Activated CD4-positive, alpha-beta T cell treated with anti-CD3 and anti-CD28 coated beads, Interleukin-2, amount 50 U/mL, for 24 hours (primary cell): ENCODE results near the gene VPS11.
"Not testable (repeated sequence)": the region's sequence is repeated elsewhere in the genome, so short reads cannot be mapped to it uniquely, and the experiment has no call there.

Source experiments
- DNase-seq, 2 donors: peaks; one replicate each; pipeline ENCODE4 v3.0.0-alpha.2; 2020; ENCODE audit warnings: low read depth in 1 of 2, low spot score in 1 of 2

Gene VPS11

DNA sequence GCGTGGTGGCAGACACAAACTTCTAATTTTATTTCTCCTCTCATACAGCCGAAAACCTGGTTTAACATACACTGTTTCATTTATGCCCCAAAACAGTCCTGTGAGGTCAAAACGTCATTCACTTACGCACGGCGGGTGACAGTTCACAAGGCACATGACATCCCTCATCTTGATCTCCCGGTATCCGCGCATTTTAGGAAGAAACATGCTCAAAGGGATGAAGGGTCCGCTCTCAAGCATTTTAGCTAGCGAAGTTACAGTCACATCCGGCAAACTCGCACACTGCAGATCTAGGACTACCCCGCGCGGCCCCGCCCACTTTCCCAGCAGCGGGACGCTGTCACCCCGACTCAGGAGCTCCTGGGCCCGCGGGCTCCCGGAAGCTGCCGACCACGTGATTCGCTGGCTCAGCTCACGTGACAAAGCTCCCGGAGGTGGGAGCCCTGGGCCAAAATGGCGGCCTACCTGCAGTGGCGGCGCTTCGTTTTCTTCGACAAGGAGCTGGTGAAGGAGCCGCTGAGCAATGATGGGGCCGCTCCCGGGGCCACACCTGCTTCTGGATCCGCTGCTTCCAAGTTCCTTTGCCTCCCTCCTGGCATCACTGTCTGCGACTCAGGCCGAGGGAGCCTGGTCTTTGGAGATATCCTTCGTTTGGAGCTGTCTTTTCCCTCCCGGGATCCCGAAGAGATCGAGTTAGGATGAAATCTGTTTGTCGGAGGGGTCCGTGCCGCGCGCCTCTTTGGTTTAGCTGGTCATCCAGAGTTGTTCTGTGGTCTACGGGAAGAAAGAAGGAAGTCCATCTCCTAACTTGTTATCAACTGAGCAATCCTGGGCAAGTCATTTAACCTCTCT is at the start of gene VPS11:
Gene VPS11 (plus strand): TSS at position 448 of the 852 bp plus-strand sequence. CDS start 6 bp downstream, at position 454.
- peak; percentile 91 to 97 for DNase-seq

DNA sequence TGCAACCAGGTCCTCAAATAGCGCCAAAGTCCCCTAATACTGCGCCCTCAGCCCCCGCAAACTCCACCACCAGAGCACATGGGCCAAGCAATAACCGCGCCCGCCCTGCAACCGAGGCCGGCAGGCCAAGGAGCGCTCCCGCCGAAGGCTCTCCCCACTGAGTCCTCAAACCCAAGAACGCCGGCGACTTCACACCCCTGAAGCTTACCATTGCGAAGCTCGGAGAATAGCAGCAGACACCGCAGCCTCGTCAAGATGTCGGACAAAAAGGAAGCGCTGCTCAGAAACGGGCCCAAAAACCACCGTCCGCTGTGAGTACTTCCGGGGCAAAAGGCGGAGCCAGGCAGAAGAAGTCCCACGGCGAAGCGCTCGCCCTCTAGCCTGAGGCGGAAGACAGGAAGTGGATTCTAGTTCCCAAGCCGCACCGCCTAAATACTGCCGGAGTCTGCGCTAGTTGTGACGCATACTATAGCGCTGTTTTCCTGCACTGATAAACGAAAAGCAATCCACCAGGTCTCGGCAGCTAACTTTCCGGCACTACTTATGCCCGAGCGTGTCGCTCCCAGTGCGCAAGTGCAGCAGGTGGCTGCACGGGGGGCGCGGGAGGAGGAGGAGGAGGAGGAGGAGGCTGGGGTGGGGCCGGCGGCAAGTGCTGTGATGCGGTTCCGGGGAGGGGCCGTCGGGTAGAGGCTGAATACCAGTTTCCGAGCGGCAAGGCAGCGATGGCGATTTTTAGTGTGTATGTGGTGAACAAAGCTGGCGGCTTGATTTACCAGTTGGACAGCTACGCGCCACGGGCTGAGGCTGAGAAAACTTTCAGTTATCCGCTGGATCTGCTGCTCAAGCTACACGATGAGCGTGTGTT is 49.3 kb upstream of the VPS11 start, which contains the start of the genes RPS25 and TRAPPC4:
Gene RPS25 (minus strand): TSS at position 270 of the 865 bp plus-strand sequence. CDS start 59 bp downstream, at position 211.
Gene TRAPPC4 (plus strand): TSS at position 693 of the 865 bp plus-strand sequence. CDS start 30 bp downstream, at position 723.
- peak; percentile 87 to 93 for DNase-seq

DNA sequence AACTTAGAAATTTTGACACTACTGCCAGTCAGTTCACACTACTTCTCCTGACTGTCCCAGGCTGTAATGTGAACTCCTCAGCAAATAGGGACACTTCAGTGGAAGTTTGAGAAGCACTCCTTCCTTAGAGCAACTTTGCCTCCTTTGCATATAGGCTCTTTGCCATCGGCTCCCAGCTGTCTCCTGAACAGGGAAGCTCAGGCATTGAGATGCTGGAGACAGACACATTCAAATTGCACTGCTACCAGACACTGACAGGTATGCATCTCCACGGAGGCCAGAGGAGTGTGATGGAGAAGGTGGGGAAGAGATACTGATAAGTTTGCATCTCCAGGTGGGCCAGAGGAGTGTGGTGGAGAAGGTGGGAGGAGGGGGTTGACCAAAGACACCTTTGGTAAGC is 47.6 kb upstream of the VPS11 start:
- DNase-seq = no peak

DNA sequence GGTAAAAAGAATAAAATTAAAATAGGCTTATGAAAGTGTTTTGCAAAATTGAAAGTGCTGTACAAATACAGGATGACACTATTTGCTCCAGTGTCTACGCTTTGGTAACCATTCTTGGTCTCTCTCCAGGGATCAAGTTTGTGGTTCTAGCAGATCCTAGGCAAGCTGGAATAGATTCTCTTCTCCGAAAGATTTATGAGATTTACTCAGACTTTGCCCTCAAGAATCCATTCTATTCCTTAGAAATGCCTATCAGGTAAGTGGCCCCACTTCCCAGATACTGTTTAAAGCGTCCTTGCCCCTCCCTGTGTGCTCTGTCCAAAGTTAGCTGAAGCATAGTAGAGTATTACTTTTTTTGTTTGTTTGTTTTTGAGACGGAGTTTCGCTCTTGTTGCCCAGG is 46.0 kb upstream of the VPS11 start:
- DNase-seq = no peak

DNA sequence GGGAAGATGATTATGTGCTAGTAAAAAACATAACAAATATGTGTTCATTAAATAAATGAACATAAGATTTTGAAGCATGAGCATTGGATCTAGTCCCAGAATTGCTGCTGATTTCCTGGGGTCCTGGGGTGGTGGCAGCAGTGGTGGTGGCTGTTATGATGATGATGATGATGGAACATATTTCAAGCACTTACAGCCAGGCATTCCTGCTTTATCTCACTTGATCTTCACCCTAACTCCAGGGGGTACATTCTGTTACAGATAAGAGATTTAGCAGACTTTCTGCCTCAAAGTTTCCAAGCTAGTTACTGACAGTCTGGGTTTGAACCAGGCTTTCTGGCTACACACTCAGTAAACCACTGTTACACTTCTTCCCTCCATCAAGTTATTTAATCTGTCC is 43.9 kb upstream of the VPS11 start:
- no peak for DNase-seq

DNA sequence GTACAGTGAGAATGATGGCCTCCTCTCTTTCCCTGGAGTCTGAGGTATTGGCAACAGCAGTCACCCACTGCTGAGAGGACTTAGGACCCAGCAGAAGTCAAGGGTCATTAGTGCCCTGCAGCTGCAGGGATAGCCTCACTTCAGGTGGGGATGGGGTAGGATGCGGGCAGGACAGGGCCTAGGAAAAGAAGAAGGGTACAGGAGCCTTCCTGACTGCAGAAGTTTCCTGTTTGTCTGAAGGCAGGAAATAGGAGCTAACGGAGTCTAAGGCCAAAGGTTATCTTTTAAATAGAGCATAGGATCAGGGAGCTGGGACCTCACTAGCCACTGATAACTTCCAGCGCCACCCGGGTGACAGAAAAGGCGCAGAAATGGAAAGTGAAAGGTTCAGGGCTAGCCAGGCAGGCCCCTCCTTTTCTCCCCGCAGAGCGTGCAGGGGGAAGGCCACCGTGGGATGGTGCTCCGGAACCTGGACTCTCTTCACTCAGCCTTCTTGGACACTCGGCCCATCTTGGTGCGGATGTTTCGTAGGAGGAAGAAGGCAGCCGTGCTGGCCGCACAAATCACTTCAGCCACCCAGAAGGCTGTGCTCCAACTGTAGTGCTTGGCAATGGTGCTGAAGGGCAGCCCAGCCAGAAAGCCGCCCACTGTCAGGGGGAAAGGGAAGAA is 43.1 kb upstream of the VPS11 start:
- DNase-seq = no peak

DNA sequence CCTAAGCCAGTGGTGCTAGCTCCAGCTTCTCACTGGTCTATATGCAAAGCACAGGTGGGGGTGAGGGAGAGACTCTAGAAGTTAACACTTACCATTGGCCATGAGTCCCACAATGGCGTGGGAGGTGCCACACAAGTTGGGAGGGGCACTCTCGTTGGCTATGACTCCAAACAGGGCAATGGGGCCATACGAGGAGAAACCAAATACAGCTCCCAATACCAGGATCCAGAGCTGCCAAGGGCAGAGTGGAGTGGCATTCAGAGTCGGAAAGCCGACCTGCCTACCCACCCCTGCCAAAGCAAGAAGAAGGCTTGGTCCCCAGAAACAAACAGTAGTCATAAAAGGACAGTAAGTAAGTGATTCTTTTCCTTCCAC is 42.5 kb upstream of the VPS11 start:
- DNase-seq = no peak

DNA sequence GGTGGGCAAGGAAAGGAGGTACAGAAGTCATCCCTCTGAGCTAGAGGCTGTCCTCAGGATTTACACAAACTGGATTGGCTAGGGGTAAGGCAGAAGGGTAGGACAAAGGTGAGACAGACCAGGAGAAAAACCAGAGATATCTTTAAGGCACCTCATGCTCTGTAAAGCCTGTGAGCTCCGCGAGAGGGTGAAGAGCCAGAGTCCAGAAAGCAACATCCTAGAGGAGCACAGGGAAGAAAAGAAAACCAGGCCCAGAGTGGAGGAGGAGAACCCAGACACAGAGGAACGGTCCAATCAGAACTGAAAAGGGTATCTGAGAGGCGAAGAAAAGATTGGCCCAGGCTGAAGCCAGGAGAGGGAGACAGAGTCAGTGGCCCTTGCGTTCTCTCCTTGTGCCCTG is 42.1 kb upstream of the VPS11 start:
- DNase-seq = no peak

DNA sequence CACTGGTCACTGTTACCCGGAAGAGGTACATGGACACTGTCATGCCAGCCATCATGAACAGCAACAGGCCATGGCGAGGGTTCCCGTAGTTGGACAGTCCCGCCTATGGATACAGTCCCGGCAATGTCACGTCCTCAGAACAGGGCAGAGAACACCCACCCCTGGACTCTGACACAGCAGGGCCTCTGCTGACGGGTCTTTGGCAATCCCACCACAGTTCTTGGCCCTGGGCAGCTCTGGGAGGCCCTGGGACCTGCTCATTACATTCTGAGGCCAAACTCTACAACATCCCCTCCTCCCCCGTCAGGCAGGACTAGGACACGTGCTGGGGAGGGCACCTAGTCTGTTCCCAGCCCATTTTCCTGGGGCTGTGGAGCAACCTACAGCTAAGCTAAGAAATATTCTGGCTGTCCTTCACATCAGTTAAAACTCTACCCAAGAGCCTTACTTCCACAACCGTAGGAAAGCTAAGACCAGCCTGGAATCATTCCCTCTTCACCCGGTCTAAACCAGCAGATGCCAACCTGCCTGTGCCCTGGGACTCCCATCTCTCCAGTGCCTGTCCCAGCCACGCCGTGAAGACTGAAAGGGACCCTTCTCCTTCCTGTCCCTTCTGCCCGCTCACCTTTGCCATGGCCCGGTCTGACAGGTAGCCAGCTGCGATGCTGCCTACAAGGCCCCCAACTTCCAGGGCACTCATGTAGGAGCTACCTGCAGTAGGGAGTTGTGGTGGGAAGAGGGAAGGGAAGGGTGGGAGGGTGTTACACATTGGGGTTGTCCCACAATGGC is 41.4 kb upstream of the VPS11 start:
- DNase-seq = no peak

DNA sequence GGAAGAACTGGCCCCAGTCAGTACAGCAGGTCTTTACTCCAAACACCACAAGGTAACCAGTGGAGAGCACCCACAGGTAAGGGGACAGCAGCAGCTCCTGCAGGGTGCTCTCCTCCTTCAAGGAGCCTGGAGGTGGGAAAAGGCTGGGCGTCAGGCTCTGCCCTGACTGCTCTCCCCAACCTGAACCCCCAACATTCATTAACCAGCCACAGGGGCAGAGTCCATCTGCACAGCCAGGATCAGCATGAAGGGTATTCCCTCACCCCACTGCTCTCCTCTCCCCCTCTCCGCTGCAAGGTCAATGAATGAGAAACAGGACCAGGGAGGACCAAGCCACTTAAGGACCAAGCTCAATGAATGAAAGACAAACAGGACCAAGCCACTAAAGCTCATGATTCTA is 40.6 kb upstream of the VPS11 start:
- DNase-seq = no peak

DNA sequence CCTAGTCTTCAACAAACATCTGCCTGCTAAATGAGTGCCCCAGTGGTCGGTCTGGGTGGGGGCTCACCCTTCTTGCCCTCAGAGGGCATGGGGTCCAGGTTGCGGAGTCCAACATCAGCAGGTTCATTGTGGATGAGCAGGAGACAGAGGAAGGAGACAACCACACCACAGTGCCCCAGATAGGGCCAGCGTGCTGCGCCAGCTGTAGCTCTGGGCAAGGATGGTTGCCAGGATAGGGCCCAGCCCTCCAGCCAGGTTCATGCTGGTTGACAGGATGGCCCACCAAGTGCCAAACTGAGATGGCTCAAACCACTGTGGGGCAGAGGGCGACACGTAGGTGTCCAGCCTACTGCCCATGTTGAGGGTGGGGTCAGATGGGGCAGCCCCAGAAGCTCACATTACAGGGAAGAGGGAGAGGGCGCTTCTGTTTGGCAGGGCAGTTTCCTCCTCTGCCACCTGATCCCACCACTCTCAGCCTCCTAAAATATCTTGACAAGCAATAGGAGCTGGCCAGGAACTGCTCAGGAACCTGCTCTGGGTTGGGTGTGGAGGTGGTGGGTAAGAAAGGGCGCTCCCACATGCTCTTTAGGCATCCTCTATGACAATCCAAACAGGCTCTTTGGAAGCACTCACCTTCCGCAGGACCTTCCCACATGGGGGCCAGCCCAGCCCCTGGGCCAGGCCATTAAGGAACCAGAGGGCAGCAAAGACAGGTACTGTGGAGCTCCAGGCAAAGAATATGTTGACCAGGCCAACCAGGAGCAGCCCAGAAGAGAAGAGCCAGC is 39.9 kb upstream of the VPS11 start:
- DNase-seq = no peak

DNA sequence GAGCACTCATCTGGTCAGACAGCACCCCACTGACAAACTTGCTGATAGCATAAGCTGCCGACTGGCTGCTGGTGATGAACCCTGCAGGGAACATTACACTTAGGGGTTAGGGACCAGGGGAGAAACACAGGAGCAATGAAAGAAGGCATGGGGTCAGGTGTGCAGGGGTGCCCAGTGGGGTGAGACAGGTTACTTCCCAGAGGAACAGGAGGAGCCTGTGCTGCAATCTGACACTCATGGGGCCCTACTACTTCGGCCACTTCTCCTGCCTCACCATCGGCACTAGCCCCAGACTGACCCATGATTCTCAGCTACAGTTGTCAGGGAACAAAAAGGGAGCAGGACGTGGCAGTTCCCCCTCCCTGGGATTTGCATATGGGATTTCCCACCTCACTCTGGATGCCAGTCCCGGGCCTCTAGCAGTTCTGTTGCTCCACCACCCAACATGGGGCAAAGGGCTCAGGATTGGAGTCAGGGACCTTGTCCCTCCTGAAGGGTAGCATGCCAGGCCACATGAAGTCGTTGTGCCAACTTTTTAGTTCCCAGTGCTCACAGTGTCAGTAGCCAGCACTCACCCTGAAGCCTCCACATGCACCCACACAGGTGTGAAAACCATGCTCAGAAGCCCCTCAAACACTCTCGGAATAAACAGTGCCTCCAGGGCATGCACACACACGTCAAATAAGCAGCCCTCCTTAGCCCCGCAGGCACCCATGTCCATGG is 39.1 kb upstream of the VPS11 start:
- DNase-seq = no peak

DNA sequence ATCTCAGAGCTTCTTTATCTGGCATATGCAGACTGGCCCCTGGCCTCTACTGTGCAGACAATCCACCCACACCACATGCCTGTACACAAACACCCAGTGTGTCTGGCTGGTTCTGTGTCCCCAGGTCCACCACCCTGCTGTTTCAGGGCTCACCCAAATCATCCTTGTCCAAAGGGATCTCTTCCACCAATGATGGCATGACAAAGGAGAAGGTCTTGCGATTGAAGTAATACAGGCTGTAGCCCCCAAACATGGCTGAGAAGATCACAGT is 38.6 kb upstream of the VPS11 start:
- DNase-seq = no peak

DNA sequence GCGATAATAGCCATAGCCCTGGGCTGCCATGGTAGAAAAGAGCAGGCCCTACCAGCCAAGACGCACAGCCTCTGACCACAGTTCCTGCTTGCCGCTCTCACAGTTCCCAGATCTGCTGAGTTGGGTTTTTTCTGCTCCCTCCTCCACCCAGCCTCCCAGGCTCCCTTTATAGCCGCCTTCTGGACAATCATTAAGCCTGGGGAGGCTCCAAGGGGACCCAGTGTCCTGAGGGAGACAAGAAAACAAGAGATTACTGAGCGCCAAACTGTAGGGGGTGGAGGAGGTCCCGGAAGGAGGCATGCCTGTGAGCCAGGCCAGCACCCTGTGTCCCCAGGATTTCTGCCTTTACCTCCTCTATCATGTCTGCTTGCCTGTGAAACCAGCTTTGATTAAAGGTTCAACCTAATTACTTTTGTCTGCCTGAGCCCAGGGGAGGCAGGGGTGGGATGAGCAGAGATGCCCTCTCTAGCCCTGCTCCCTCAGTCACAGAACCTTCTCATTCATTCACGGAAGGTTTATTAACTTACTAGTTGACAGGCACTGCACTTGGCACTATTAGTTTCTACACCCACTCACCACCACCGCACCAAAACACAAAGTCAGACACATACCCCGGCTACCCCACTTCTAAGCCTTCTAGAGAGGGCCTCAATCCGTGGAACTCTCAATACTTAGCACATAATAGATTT is 38.1 kb upstream of the VPS11 start:
- DNase-seq = peak in 1 of 2 donors; percentile 43

DNA sequence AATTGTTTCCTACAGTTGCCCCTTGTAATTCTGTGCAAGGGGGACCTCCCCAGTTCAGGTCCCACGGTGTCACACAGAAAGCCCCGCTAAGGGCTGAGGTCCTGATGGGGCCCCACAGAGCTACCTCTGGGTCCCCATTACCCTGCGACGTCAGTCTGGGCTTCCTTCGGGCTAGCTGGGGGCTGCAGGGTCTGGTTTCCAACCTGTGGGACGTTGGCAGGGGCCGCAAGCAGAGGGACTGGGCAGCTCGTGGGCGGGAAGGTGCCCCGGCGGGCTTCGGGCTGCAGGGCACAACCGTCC is 37.6 kb upstream of the VPS11 start:
- DNase-seq = no peak

DNA sequence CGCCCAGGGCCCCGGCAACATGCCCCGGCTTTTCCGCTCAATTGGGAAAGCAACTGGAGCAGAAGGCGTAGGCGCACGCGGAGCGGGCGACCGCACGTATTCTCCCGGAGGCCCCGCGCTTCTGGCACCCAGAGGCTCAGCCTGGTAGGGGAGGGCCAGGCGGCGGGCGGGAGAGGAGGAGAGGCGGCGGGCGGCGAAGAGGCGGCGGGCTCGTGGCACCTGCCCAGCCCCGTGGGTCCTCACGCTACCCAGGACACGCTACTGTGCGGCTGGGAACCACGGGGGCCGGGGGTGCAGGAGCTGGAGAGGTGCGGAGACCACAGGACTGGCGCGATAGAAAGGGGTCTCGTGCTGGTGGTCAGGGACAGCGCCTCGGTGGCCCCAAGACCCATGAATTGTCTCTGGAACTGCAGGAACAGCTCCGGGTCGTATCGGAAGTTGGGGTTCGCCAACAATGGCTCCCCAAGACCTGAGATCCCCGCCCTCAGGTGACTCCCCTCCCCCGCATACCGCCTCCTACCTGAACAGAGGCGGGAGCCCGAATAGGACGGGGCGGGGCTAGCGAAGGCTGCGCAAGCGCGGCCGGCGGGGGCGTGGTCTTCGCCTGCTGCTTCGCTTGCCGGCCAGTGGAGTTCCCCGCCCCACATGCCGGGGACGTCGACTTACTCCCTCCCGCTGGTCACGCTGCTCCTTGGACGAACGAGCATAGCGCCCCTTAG is 37.1 kb upstream of the VPS11 start, which contains the start of gene SLC37A4:
Gene SLC37A4 (minus strand): TSS at position 549 of the 719 bp plus-strand sequence.
- DNase-seq = peak; percentile 91 to 96

DNA sequence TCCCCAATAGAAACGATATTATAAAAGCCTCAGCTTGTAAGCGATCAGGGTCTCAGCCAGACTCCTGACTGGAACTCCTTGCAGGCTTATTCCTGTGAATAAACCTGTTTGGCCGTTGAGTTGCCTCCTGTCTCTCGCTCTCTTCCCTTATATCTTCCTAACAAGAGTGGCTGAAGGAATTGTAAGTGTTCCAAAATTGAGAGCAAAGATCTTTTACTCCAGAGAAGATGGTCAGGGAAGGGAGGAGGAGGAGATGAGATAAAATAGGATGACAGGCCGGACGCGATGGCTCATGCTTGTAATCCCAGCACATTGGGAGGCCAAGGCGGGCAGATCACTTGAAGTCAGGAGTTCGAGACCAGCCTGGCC is 35.7 kb upstream of the VPS11 start:
- no peak for DNase-seq

DNA sequence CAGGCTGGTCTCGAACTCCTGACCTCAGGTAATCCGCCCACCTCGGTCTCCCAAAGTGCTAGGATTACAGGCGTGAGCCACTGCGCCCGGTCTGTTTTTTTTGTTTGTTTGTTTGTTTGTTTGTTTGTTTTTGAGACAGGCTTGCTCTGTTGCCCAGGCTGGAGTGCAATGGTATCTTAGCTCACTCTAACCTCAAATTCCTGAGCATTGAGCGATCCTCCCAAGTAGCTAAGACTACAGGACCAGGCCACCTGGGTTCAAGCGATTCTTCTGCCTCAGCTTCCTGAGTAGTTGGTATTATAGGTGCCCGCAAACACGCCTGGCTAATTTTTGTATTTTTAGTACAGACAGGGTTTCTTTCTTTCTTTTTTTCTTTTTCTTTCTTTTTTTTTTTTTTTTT is 34.2 kb upstream of the VPS11 start:
- DNase-seq = not testable (repeated sequence)
